ENCODE data around the gene VASP.

DNA sequence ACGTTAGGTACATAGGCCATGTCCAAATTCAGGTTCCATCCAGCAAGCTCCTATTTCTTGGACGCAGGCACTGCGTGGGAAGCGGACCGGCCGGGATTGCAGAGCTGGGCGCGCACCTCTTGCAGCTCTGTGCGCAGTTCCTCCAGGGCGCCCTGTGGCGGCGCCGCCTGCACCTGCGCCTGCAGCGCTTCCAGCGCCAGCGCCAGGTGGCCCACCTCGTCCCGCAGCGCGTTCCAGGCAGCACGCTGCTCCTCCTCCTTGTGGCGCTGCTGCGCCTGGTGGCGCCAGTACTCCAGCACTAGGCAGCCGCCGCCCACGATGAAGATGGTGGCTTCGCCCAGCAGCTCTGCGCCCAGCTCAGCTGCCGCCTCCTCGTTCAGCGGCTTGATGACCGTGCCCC lies 46.2 kb downstream of the VASP start:
- TF ChIP-seq EGR1 (IDR thresholded peaks at IDR 0.05) (no peak), REST (IDR thresholded peaks at IDR 0.05; ENCODE audit: low read depth) (no peak), TEAD4 (IDR thresholded peaks at IDR 0.05) (no peak), TAF1 (IDR thresholded peaks at IDR 0.05; ENCODE audit: low read depth) (no peak), CEBPB (IDR thresholded peaks at IDR 0.05) (no peak), FOXM1 (IDR thresholded peaks at IDR 0.05; ENCODE audit: borderline replicate concordance, low read depth) (no peak), EP300 (IDR thresholded peaks at IDR 0.05; ENCODE audit: borderline replicate concordance) (no peak), RAD21 (IDR thresholded peaks at IDR 0.05; ENCODE audit: low read depth) (no peak), CREB1 (IDR thresholded peaks at IDR 0.05; ENCODE audit: low read depth) (no peak), TCF12 (IDR thresholded peaks at IDR 0.05; ENCODE audit: low read depth) (no peak), NFIC (IDR thresholded peaks at IDR 0.05) (no peak)
- TF ChIP-seq, protein P1, sequence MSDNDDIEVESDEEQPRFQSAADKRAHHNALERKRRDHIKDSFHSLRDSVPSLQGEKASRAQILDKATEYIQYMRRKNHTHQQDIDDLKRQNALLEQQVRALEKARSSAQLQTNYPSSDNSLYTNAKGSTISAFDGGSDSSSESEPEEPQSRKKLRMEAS (IDR thresholded peaks at IDR 0.05): no peak
